Kidney (tissue), 14 donors: Measurements from ENCODE around the gene MTHFS. TPM values are rescaled to one million over a fixed set of nuclear protein-coding genes. Genes with fewer than 3 reads are reported as not detected.

Source experiments
- DNase-seq, 5 donors: peaks; one replicate each; pipeline ENCODE4 v3.0.0-alpha.2; 2013 to 2020
- FAIRE-seq: peaks from 2 replicates; lab custom pipeline; 2012; peaks lifted over from hg19 to GRCh38; lab: Jason Lieb, UNC
- H3K27ac ChIP-seq, 2 donors: one replicate each; pipeline ENCODE4 v1.7.0; 2013; ENCODE audit warnings: low read depth in 2 of 2, low read length in 2 of 2, inconsistent platforms in 1 of 2
- H3K27me3 ChIP-seq: one replicate; pipeline ENCODE4 v1.7.1; 2013; ENCODE audit warnings: low read length, inconsistent platforms; ENCODE audit not compliant: control insufficient read depth, insufficient read depth
- H3K36me3 ChIP-seq, 3 donors: one replicate each; pipeline versions ENCODE4 v1.7.0 to v1.7.1; 2013; ENCODE audit warnings: low read length in 3 of 3, control low read depth in 1 of 3, inconsistent platforms in 1 of 3; ENCODE audit not compliant: insufficient read depth in 3 of 3, control insufficient read depth in 2 of 3
- H3K4me1 ChIP-seq, 3 donors: one replicate each; pipeline versions ENCODE4 v1.7.0 to v1.7.1; 2013; ENCODE audit warnings: low read length in 3 of 3, inconsistent platforms in 1 of 3, low read depth in 1 of 3; ENCODE audit not compliant: control insufficient read depth in 2 of 3, insufficient read depth in 2 of 3
- H3K4me3 ChIP-seq, 3 donors: one replicate each; pipeline versions ENCODE4 v1.7.0 to v1.8.1; 2013; ENCODE audit warnings: low read length in 3 of 3, control low read depth in 1 of 3, inconsistent platforms in 1 of 3
- H3K9ac ChIP-seq, 3 donors: one replicate each; pipeline versions ENCODE4 v1.7.0 to v1.7.1; 2013; ENCODE audit warnings: low read length in 3 of 3, control low read depth in 1 of 3, inconsistent platforms in 1 of 3
- H3K9me3 ChIP-seq, 3 donors: one replicate each; pipeline versions ENCODE4 v1.7.0 to v1.7.1; 2013; ENCODE audit warnings: low read length in 3 of 3, control low read depth in 1 of 3, inconsistent platforms in 1 of 3; ENCODE audit not compliant: control insufficient read depth in 2 of 3, insufficient read depth in 1 of 3
- intact Hi-C: fragments of 100-400 bp; cut with DNase I; formaldehyde crosslinking; loops from one replicate; pipeline ENCODE4 v1.11.1; 2022
- polyA plus RNA-seq: library from polyadenylated mRNA; stranded (reverse); fragments of 350-450 nt; fragmentation: Illumina TruSeq; extraction: RNeasy Lipid Tissue Mini Kit (QIAGEN cat#74804); gene quantifications from one replicate; pipeline ENCODE4 v1.2.3, GENCODE V29; 2014; ENCODE audit warnings: low read depth, low replicate concordance; ENCODE audit not compliant: insufficient read depth
- total RNA-seq: library from RNA; stranded (reverse); fragmentation: NEBNext Ultra II Directional; extraction: Animal tissue kit (Norgen Biotek cat#: 25700); gene quantifications from one replicate; pipeline ENCODE4 v1.2.1, GENCODE V29; 2021
- TF ChIP-seq, protein P1 (sequence below): IDR thresholded peaks from 3 replicates; pipeline ENCODE4 v1.5.1; 2012; ENCODE audit warnings: mild to moderate bottlenecking, moderate library complexity, borderline replicate concordance; ENCODE audit not compliant: insufficient read depth; ENCODE audit errors: extremely low read depth
- donor health status: control.
- donor health status: control.
- donor health status: control.
- donor health status: control.
- donor health status: control.
- donor health status: DM: yes; HTN: yes; CAD: no.
- donor health status: Normal renal cell carcinoma (clear cell type).

Gene MTHFS
- total and polyA plus RNA-seq, 2 donors from 2014 or later = 44.1 to 115 TPM

DNA sequence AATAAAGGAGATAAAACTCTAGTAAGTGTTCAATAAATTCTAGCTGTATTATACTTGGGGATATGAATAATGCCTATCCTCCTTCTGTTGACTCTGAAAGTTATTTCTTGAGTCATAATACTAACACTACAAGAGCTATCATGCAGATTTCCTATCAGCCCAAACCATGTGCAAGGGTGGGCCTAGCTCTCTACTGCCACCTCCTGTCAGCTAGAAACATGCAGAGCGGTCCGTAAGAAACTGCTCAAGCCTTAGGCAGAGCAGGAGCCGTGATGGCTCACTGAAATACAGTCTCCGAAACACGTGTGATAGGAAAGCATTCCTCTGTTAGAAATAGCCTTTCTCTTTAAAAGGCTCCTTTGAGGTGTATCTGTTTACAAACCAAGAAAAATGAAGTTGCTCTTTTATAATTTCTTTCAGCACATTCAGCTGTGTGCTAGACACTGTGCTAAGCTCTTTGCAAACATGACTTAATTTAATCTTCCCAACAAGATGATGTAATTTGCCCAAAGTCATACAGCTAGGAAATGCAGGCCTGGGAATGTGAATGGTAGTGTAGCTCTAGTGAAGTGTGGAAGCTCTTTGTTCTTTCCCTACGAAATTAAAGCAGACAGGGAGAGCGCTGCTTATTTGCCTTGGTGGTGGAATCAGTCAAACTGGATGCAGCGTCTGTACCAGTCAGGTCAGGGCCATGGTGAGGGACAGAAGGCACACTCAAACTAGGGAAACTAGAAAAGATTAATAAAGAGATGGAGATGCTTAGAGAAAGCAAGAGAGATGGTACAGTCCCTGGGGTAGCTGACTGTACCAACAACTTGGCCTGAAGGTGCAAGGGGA, 43.1 kb downstream of the MTHFS start:
- peak in 4 of 5 donors; percentile 69 to 86 (median 75) for DNase-seq
- Histone ChIP-seq H3K4me3 (no peak overlapping the region), H3K27me3 (no peaks in the 10 kb centered on the region), H3K27ac (no peak overlapping the region), H3K36me3 (no peaks in the 10 kb centered on the region), H3K9me3 (no peaks in the 10 kb centered on the region), H3K9ac (no peak overlapping the region), H3K4me1 (peaks cover 0 to 2% (median 0%) of the 10 kb centered on the region in 3 donors)
- intact Hi-C loops = no loop called here
- peak; percentile 32 for FAIRE-seq
- TF ChIP-seq, protein P1, sequence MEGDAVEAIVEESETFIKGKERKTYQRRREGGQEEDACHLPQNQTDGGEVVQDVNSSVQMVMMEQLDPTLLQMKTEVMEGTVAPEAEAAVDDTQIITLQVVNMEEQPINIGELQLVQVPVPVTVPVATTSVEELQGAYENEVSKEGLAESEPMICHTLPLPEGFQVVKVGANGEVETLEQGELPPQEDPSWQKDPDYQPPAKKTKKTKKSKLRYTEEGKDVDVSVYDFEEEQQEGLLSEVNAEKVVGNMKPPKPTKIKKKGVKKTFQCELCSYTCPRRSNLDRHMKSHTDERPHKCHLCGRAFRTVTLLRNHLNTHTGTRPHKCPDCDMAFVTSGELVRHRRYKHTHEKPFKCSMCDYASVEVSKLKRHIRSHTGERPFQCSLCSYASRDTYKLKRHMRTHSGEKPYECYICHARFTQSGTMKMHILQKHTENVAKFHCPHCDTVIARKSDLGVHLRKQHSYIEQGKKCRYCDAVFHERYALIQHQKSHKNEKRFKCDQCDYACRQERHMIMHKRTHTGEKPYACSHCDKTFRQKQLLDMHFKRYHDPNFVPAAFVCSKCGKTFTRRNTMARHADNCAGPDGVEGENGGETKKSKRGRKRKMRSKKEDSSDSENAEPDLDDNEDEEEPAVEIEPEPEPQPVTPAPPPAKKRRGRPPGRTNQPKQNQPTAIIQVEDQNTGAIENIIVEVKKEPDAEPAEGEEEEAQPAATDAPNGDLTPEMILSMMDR = peak; percentile 89

DNA sequence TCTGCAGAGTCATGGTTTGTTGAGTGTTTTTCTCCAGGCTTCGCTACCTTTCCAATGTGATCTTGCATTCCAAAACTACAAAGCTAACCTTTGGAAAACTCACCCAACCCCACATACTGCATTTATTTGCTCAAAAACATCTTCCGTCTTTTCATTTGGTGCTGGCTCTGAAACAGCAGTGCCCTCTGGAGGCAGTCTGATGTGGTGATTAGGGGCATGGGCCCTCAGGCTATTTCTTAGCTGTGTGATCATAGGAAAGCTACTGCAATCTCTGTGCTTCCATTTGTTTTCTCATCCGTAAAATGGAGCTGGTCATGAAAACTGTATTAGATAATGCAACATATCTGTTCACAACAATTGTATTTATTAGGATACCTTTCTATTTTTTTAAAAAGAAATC, 47.0 kb downstream of the MTHFS start:
- TF ChIP-seq, protein P1 = peak; percentile 42
- Histone ChIP-seq H3K36me3 (peaks cover 0 to 3% (median 0%) of the 10 kb centered on the region in 3 donors), H3K9ac (no peak overlapping the region), H3K4me1 (peaks cover 0 to 2% (median 0%) of the 10 kb centered on the region in 3 donors), H3K4me3 (no peak overlapping the region), H3K27me3 (no peaks in the 10 kb centered on the region), H3K27ac (no peak overlapping the region), H3K9me3 (no peaks in the 10 kb centered on the region)
- intact Hi-C loops = no loop called here
- no peak for FAIRE-seq
- DNase-seq = peak in 3 of 5 donors; percentile 14 to 44 (median 41)

DNA sequence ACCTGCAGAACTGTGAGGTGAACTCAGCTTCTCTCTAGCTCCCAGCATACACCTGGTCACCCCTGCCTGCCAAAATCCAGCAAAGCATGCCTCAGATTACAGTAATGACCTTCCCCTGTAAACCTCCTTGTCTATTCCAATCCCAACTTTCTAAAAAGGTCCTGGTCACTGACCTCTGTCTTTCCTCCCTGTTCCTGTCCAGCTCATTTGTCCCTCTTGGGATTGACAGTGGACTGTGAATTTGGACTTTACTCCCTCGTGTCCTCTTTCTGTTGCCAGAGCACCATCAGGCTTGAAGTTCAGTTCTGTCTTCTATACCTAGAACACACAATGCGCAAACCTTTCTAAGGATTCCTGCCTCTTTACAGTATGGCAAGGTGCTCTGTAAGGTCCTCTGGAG, 50.3 kb downstream of the MTHFS start:
- Histone ChIP-seq H3K9me3 (no peaks in the 10 kb centered on the region), H3K36me3 (peaks cover 0 to 9% (median 0%) of the 10 kb centered on the region in 3 donors), H3K9ac (no peak overlapping the region), H3K4me3 (no peak overlapping the region), H3K27me3 (no peaks in the 10 kb centered on the region), H3K27ac (no peak overlapping the region), H3K4me1 (peaks cover 0 to 2% (median 0%) of the 10 kb centered on the region in 3 donors)
- TF ChIP-seq, protein P1 = no peak
- FAIRE-seq (no peak), DNase-seq (no peak)
- intact Hi-C loops = no loop called here
